NK-92 treated with Interleukin-12 subunit alpha and Interleukin-12 subunit beta, amount 100 ng/mL, for 24 hours (cell line): ENCODE measurements around the gene C1orf50.

Experiments
- DNase-seq: peaks from one replicate; lab custom pipeline; 2025; lab: John Stamatoyannopoulos, UW

Gene C1orf50

GRCh38 chr1:42759114-42759513, 7.9 kb upstream of the C1orf50 start:
- DNase-seq, result no peak

- no peak for DNase-seq
These were observed 5.5 kb upstream of the C1orf50 start for GRCh38 chr1:42761567-42761966.

GRCh38 chr1:42762269-42762668, 4.8 kb upstream of the C1orf50 start:
- DNase-seq, result no peak

- DNase-seq, result no peak
These were observed 1.8 kb upstream of the C1orf50 start for GRCh38 chr1:42765269-42765668.

- peak; percentile 31 for DNase-seq
These were observed 963 bp upstream of the C1orf50 start for GRCh38 chr1:42765832-42766740.

- DNase-seq, result no peak
These were observed 506 bp downstream of the C1orf50 start for GRCh38 chr1:42767510-42768000.

- no peak for DNase-seq
These were observed 1.1 kb downstream of the C1orf50 start for GRCh38 chr1:42768172-42768571.

GRCh38 chr1:42769811-42770210, 2.8 kb downstream of the C1orf50 start:
- no peak for DNase-seq

- DNase-seq, result no peak
These were observed 6.4 kb downstream of the C1orf50 start for GRCh38 chr1:42773420-42773819.

GRCh38 chr1:42774928-42775526, 8.0 kb downstream of the C1orf50 start:
- no peak for DNase-seq

- no peak for DNase-seq
These were observed 9.5 kb downstream of the C1orf50 start for GRCh38 chr1:42776502-42776901.

- DNase-seq, result no peak
These were observed 10.8 kb downstream of the C1orf50 start for GRCh38 chr1:42777852-42778251.

GRCh38 chr1:42779725-42780124, 12.7 kb downstream of the C1orf50 start:
- DNase-seq, result no peak

GRCh38 chr1:42780176-42780575, 13.1 kb downstream of the C1orf50 start:
- no peak for DNase-seq

- DNase-seq, result no peak
These were observed 16.0 kb downstream of the C1orf50 start for GRCh38 chr1:42783092-42783491.

- DNase-seq, result no peak
These were observed 17.5 kb downstream of the C1orf50 start for GRCh38 chr1:42784547-42784945.

- DNase-seq, result no peak
These were observed 18.1 kb downstream of the C1orf50 start, which contains the start of gene TMEM269 for GRCh38 chr1:42784946-42785693. TMEM269 (plus strand) TSS chr1:42784991; CDS start chr1:42789894, 4,903 bp downstream.

- no peak for DNase-seq
These were observed 19.0 kb downstream of the C1orf50 start for GRCh38 chr1:42786097-42786496.

GRCh38 chr1:42788021-42788420, 21.0 kb downstream of the C1orf50 start:
- DNase-seq, result no peak

GRCh38 chr1:42793824-42794223, 26.8 kb downstream of the C1orf50 start:
- no peak for DNase-seq

GRCh38 chr1:42797414-42797813, 30.4 kb downstream of the C1orf50 start:
- DNase-seq, result no peak

GRCh38 chr1:42797979-42798378, 30.9 kb downstream of the C1orf50 start:
- no peak for DNase-seq
